B cell (primary cell): ENCODE data around the gene TXLNA.

Experiments used
- CTCF ChIP-seq: fragments of 200-600 bp; IDR thresholded peaks from one replicate; pipeline ENCODE4 v1.8.0; 2022; ENCODE audit warnings: antibody characterized with exemption, mild to moderate bottlenecking
- EZH2 ChIP-seq: IDR thresholded peaks from 2 replicates; pipeline ENCODE4 v1.6.1; 2012; ENCODE audit warnings: borderline replicate concordance, low read depth, mild to moderate bottlenecking, moderate library complexity, low read length; ENCODE audit not compliant: insufficient read depth, poor library complexity, severe bottlenecking

GRCh38 chr1:32215629-32216480 is 36.4 kb downstream of the TXLNA start:
- TF ChIP-seq CTCF = peak; percentile 78
- no peak for TF ChIP-seq EZH2
